SK-N-SH (cell line): ENCODE data around the gene ACTG2. TPM values are rescaled to one million over a fixed set of nuclear protein-coding genes. Genes with fewer than 3 reads are reported as not detected.

ENCODE experiments used
- CTCF ChIA-PET: fragments of 300-600, 350-600 bp; formaldehyde crosslinking; extraction: SDS; loops from one replicate; lab custom pipeline; 2021; lab: Yijun Ruan, JAX
- POLR2A ChIA-PET: fragments of 350-600 bp; sonication (Branson Sonifier 250); formaldehyde crosslinking; extraction: SDS; loops from one replicate; lab custom pipeline; 2020; ENCODE audit warnings: antibody characterized with exemption, inconsistent platforms; lab: Yijun Ruan, JAX
- DNase-seq: peaks from one replicate; pipeline ENCODE4 v3.0.0; 2012
- H2AFZ ChIP-seq: fragments of 200-600 bp; sonication (generic); 2 replicates; pipeline ENCODE4 v1.8.1; 2016; ENCODE audit warnings: antibody characterized with exemption, mild to moderate bottlenecking, low read depth
- H3F3A ChIP-seq: fragments of 200-600 bp; sonication (generic); replicated peaks from 2 replicates; pipeline ENCODE3; 2016; ENCODE audit warnings: antibody characterized with exemption, mild to moderate bottlenecking; ENCODE audit not compliant: insufficient read depth
- H3K27ac ChIP-seq, 2 experiments: fragments of 200-500 bp in 1 of 2; fragments of 200-600 bp in 1 of 2; sonication (Bioruptor generic) in 1 of 2; sonication (generic), shearing (Covaris generic) in 1 of 2; 2 replicates each; pipeline versions ENCODE4 v1.5.1 to v1.6.1; 2014 to 2016; ENCODE audit warnings: low read depth in 2 of 2, inconsistent platforms in 1 of 2, low read length in 1 of 2, mild to moderate bottlenecking in 1 of 2, mixed read lengths in 1 of 2
- H3K27me3 ChIP-seq: fragments of 200-600 bp; sonication (generic), shearing (Covaris generic); 2 replicates; pipeline ENCODE4 v1.6.1; 2016; ENCODE audit warnings: mixed run types; ENCODE audit not compliant: insufficient read depth
- H3K36me3 ChIP-seq, 2 experiments: fragments of 200-500 bp in 1 of 2; fragments of 200-600 bp in 1 of 2; sonication (Bioruptor generic) in 1 of 2; sonication (generic) in 1 of 2; replicated peaks in 1 of 2; 2 replicates each; pipeline versions ENCODE3 to v1.5.1; 2014 to 2016; ENCODE audit warnings: low read length in 1 of 2, mild to moderate bottlenecking in 1 of 2; ENCODE audit not compliant: insufficient read depth in 2 of 2, control insufficient read depth in 1 of 2
- H3K4me1 ChIP-seq, 2 experiments: fragments of 200-500 bp in 1 of 2; fragments of 200-600 bp in 1 of 2; sonication (Bioruptor generic) in 1 of 2; sonication (generic), shearing (Covaris generic) in 1 of 2; 2 replicates each; pipeline versions ENCODE4 v1.5.1 to v1.6.1; 2014 to 2016; ENCODE audit warnings: low read depth in 1 of 2, low read length in 1 of 2, mixed run types in 1 of 2; ENCODE audit not compliant: insufficient read depth in 2 of 2, control insufficient read depth in 1 of 2
- H3K4me2 ChIP-seq: fragments of 200-600 bp; sonication (generic), shearing (Covaris generic); 2 replicates; pipeline ENCODE4 v1.6.1; 2017; ENCODE audit warnings: mixed run types
- H3K4me3 ChIP-seq, 2 experiments: fragments of 200-500 bp in 1 of 2; fragments of 200-600 bp in 1 of 2; sonication (Bioruptor generic) in 1 of 2; sonication (generic), shearing (Covaris generic) in 1 of 2; 2 replicates each; pipeline versions ENCODE4 v1.5.1 to v1.8.1; 2014 to 2016; ENCODE audit warnings: low read depth in 2 of 2, inconsistent platforms in 1 of 2, low read length in 1 of 2, mild to moderate bottlenecking in 1 of 2, mixed read lengths in 1 of 2, moderate library complexity in 1 of 2
- H3K79me2 ChIP-seq: fragments of 200-600 bp; sonication (generic); 2 replicates; pipeline ENCODE4 v1.8.1; 2017; ENCODE audit warnings: mild to moderate bottlenecking; ENCODE audit not compliant: insufficient read depth
- H3K9ac ChIP-seq: fragments of 200-600 bp; sonication (generic); 2 replicates; pipeline ENCODE4 v1.6.1; 2017; ENCODE audit warnings: mixed run types
- H3K9me2 ChIP-seq: fragments of 200-600 bp; sonication (generic); 2 replicates; pipeline ENCODE4 v1.6.1; 2017; ENCODE audit warnings: mixed run types
- H3K9me3 ChIP-seq: fragments of 200-600 bp; sonication (generic); 2 replicates; pipeline ENCODE4 v1.6.1; 2017; ENCODE audit warnings: mixed run types, mild to moderate bottlenecking, moderate library complexity
- H4K20me1 ChIP-seq: fragments of 200-600 bp; sonication (generic); 2 replicates; pipeline ENCODE4 v1.6.1; 2017; ENCODE audit warnings: mild to moderate bottlenecking, mixed run types; ENCODE audit not compliant: insufficient read depth
- CTCF ChIP-seq: fragments of 200-600 bp; sonication (generic); IDR thresholded peaks from 2 replicates; pipeline ENCODE4 v1.6.1; 2017; ENCODE audit warnings: antibody characterized with exemption, mild to moderate bottlenecking, moderate library complexity
- ELF1 ChIP-seq: IDR thresholded peaks from 2 replicates; pipeline ENCODE4 v1.4.0; 2012
- FOSL2 ChIP-seq: IDR thresholded peaks from 2 replicates; pipeline ENCODE4 v1.4.0; 2012; ENCODE audit warnings: low read depth, mild to moderate bottlenecking, moderate library complexity, borderline replicate concordance
- FOXJ3 ChIP-seq: sonication (generic); formaldehyde crosslinking; IDR thresholded peaks from 2 replicates; pipeline ENCODE4 v1.5.1; 2020; ENCODE audit warnings: mild to moderate bottlenecking, missing genetic modification reagents
- FOXM1 ChIP-seq: IDR thresholded peaks from 2 replicates; pipeline ENCODE4 v1.4.0; 2012; ENCODE audit warnings: low read depth, mild to moderate bottlenecking
- MXI1 ChIP-seq: IDR thresholded peaks from 2 replicates; pipeline ENCODE4 v1.6.1; 2012; ENCODE audit warnings: mild to moderate bottlenecking, low read depth, low read length, improper control_type of control experiment
- RCOR1 ChIP-seq: fragments of 150-350 bp; IDR thresholded peaks from 2 replicates; pipeline ENCODE4 v1.6.1; 2017; ENCODE audit warnings: antibody characterized with exemption, low read length
- RXRA ChIP-seq: IDR thresholded peaks from 2 replicates; pipeline ENCODE4 v1.4.0; 2012; ENCODE audit warnings: low read depth, mild to moderate bottlenecking, borderline replicate concordance
- TCF12 ChIP-seq: IDR thresholded peaks from 2 replicates; pipeline ENCODE4 v1.4.0; 2012
- TEAD4 ChIP-seq: IDR thresholded peaks from 2 replicates; pipeline ENCODE4 v1.4.0; 2012; ENCODE audit warnings: mild to moderate bottlenecking, borderline replicate concordance; ENCODE audit not compliant: insufficient read depth
- USF2 ChIP-seq: fragments of 150-350 bp; IDR thresholded peaks from 2 replicates; pipeline ENCODE4 v1.6.1; 2017; ENCODE audit warnings: antibody characterized with exemption, low read length, low read depth, borderline replicate concordance
- WGBS: methylation state at CpG from one replicate; pipeline ENCODE4 v1.1.6; 2017; ENCODE audit warnings: low lambda C conversion rate; 5-methylcytosine and 5-hydroxymethylcytosine counted together
- polyA plus RNA-seq, 3 experiments: library from polyadenylated mRNA; depleted of rRNA; stranded (reverse); fragments of >200 nt; gene quantifications; 2 replicates each; pipeline ENCODE4 v1.2.3, GENCODE V29; 2012

ACTG2 gene
- 0.10 and 0.25 TPM in 2 replicates for polyA plus RNA-seq (2012; rRNA removed)
- 0.09 and 0.17 TPM in 2 replicates for polyA plus RNA-seq (2012; cell fraction: cytosol; rRNA removed)
- polyA plus RNA-seq (2012; cell fraction: nucleus; rRNA removed), result 0.18 and 0.26 TPM in 2 replicates

GRCh38 chr2:73892631-73893329, at the start of gene ACTG2:
ACTG2 (plus strand) TSS chr2:73893008; CDS start chr2:73901312, 8,304 bp downstream.
- H4K20me1 ChIP-seq, result no peaks in the 10 kb centered on the region
- H3K9me2 ChIP-seq, result no peaks in the 10 kb centered on the region
- no peak within 1 kb of the TSS for H3K9ac ChIP-seq
- no peak within 1 kb of the TSS for H3K27ac ChIP-seq
- H3K79me2 ChIP-seq, result no peaks in the 10 kb centered on the region
- H3K4me3 ChIP-seq, result no peak within 1 kb of the TSS
- H3K4me2 ChIP-seq, result no peak within 1 kb of the TSS
- no peaks in the 10 kb centered on the region; the same call in 1 of the 2 replicates for H3K27me3 ChIP-seq
- H2AFZ ChIP-seq, result no peak within 1 kb of the TSS
- ChIA-PET POLR2A (no interaction called here), CTCF (interaction anchor here (1.2 kb wide), 1 partner anchor 19 kb away, joined by 3 read pairs; no protein-coding TSS in a partner anchor)
- H3K4me1 ChIP-seq, result no peaks in the 10 kb centered on the region
- TF ChIP-seq MXI1, result no peak
- no peak for TF ChIP-seq TEAD4
- TF ChIP-seq CTCF, result no peak
- TF ChIP-seq ELF1, result no peak
- TF ChIP-seq FOXM1, result no peak
- TF ChIP-seq RCOR1, result no peak
- H3K36me3 ChIP-seq, result no peaks in the 10 kb centered on the region
- DNase-seq, result no peak
- 76% methylated on average over 12 of the region's 15 CpGs for WGBS
- no peaks in the 10 kb centered on the region for H3F3A ChIP-seq
- no peaks in the 10 kb centered on the region for H3K9me3 ChIP-seq

- 85% methylated on average over 2 of the region's 2 CpGs for WGBS
- CTCF ChIA-PET, result interaction anchor here (1.0 to 1.1 kb wide), 2 partner anchors 276 to 406 kb away, joined by 3 to 4 read pairs; no protein-coding TSS in a partner anchor
Observed at GRCh38 chr2:73844087-73844486, 48.7 kb upstream of the ACTG2 start.

More at GRCh38 chr2:73844087-73844486, 48.7 kb upstream of the ACTG2 start:
- Histone ChIP-seq H4K20me1 (no peaks in the 10 kb centered on the region), H3K9ac (no peak overlapping the region), H3K27me3 (no peaks in the 10 kb centered on the region), H3K79me2 (peaks cover 17% of the 10 kb centered on the region; the same call in 1 of the 2 replicates), H3K9me3 (no peaks in the 10 kb centered on the region)
- TF ChIP-seq FOXJ3 (CRISPR knock-in tag), result no peak
- no peak for TF ChIP-seq RXRA
- no peak for TF ChIP-seq USF2
- no peak for TF ChIP-seq ELF1
- TF ChIP-seq TCF12, result no peak
- TF ChIP-seq CTCF, result no peak
- no peak for TF ChIP-seq FOSL2
- TF ChIP-seq, all 33 proteins: peak for 0
- no peak overlapping the region for H3K4me2 ChIP-seq
- no peak for DNase-seq
- H3K4me3 ChIP-seq, result no peak overlapping the region
- POLR2A ChIA-PET, result no interaction called here
- H3F3A ChIP-seq, result no peaks in the 10 kb centered on the region
- H3K4me1 ChIP-seq, result no peaks in the 10 kb centered on the region
- peaks cover 53 to 66% of the 10 kb centered on the region in 2 experiments for H3K36me3 ChIP-seq
- H3K9me2 ChIP-seq, result no peaks in the 10 kb centered on the region
- no peak overlapping the region for H3K27ac ChIP-seq
- no peak overlapping the region for H2AFZ ChIP-seq
